Mesenteric fat pad (tissue), 1 donor: ENCODE measurements around the gene FBLN5. TPM values are rescaled to one million over a fixed set of nuclear protein-coding genes. Genes with fewer than 3 reads are reported as not detected.
A peak's percentile ranks its signal among the peaks of the same experiment; 100 is the strongest.
"Not testable (repeated sequence)": the region's sequence is repeated elsewhere in the genome, so short reads cannot be mapped to it uniquely, and the experiment has no call there.

Experiments
- DNase-seq: peaks from one replicate; pipeline ENCODE4 v3.0.0-alpha.2; 2020; ENCODE audit warnings: low spot score
- total RNA-seq: library from RNA; stranded (reverse); fragmentation: NEBNext Ultra II Directional; extraction: Animal tissue kit (Norgen Biotek cat#: 25700); gene quantifications from one replicate; pipeline ENCODE4 v1.2.1, GENCODE V29; 2021
- donor health status: DM: yes; HTN: yes; CAD: no.

FBLN5 gene
- total RNA-seq, 1 donor from 2014 or later: 183 TPM

DNA sequence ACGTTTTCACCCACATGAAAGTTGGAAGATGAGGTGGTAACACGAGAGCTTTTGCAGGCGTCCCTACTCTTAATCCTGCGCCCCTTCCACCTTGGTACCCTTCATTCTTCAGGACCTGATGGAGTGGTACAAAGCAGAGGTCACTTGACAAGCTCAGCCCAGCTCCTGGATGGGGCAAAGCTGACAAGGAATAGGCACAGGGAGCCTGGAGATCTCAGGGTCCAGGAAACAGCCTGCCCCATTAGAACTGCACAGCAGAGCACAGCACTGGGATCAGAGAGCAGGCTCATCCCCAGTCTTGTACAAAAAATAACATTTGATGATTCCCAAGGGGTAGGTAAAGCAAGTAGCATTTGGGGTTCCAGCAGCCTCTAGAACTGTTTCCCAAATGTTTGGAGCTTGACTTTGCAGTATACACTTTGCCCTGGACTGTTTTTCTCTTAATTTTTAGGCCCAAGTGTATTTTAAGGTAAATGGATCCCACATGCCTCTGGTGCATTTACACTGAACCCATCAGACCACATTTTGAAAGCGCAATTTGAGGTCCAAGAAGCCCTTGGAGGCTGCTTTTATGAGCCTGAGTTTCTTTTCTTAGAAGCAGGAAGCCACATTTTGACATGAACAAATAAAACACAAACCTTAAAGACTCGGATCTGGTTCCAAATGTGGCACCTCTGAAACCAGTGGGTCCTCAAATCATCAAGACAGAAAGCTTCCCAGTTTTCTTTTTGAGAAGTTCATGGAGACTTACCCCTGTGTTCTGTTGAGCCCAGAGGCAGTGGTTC lies 80.8 kb downstream of the FBLN5 start:
- DNase-seq: no peak

DNA sequence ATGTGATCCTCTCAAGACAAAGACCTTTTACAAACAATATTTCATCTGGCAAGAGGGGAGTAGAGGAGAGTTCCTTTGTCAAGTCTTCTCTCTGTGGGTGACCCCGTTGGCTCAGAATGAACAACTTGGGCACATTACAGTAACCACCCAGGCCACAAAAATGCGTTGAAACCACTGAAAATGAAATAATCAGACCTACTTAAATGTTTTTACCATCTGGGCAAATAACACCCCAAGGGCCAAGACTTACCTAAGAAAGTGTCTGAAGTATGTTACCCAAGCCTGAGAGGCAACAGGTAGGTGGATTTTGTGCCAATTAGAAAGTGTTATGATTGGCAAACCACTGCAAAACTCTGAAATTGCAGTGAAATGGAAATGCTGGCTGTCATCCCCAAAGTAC lies 81.4 kb downstream of the FBLN5 start:
- DNase-seq: no peak

GRCh38 chr14:91862417-91862816 lies 85.1 kb downstream of the FBLN5 start:
- no peak for DNase-seq

- DNase-seq: no peak
These were observed 86.4 kb downstream of the FBLN5 start for GRCh38 chr14:91861091-91861490.

DNA sequence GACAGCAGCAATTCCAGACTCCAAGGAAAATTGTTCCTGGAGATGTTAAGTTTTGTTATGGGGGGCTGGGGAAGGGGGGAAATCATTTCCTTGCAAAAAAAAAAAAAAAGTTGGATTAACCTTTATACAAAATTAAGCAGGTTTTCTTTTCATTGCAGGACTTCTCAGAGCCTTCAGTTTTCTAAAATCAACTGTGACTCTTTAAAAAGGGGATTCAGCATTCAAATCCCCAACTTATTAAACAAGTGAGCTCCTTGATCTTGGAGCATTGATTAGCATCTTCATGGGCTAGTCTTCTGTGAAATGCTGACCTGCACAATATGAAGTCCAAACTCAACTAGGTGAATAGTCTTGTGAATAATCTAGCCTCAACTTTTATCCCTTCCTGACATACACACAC lies 87.3 kb downstream of the FBLN5 start:
- DNase-seq: no peak

DNA sequence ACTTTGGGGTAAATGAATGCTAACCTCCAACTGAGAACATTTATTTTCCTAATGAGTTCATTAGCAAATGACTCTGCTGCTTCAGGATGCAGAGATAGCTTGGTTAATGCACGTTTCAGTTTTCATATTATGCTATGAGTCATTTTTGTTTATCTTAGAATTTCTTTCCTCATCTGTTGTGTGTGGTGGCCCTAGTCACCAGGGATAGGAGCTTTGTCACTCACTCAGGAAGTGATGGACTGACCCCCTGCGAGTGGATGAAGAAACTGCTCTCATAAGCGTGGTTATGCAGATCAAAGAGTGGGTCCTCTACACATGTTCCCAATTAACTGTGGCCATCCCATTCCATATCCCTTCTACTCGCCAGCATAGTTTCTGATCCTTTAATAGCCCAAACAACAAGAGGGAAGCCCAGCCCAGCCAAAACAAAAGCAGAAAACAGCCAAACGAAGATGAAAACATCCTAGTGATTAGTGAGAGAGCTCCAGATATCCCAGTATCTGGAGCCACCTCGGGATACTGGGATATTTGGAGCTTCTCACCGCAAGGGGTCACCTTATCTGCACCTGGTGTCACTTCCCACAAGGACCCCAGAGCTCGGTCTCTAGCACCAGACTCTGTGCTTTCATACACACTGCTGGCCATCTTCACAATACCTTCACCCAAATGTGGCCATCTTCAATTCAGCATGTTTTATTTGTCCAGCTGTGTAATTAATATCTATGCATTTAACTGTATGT lies 88.8 kb downstream of the FBLN5 start:
- DNase-seq: no peak

GRCh38 chr14:91857614-91858013 lies 89.9 kb downstream of the FBLN5 start:
- no peak for DNase-seq

DNA sequence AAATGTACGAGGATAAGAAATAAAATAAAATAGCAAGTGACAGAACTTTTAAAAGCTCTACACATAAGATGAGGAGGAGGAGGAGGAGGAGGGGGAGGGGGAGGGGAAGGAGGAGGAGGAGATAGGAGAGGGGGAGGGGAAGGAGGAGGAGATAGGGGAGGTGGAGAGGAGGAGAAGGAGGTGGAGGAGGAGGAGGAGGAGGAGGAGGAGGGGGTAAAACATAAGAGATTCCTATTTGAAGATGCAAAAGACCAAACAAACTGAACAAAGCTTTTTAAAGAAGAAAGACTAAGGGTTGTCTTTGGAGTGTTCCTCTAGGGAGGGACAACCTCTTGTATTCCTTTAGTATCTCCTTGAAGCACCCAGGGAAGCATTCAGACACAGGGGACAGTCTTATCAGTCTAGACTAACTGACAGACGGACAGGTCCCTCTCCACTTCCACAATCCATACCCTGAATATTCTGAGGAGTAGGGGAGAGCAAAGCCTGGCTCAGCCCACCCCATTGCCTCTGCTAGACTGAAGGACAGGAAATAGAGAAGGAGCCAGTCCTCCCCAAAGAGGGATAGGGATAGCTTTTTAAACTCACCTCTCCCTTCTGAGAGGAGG lies 93.1 kb downstream of the FBLN5 start:
- DNase-seq: no peak

- DNase-seq: no peak
These were observed 95.9 kb downstream of the FBLN5 start for GRCh38 chr14:91851563-91851962.

GRCh38 chr14:91848504-91849001 lies 98.9 kb downstream of the FBLN5 start:
- no peak for DNase-seq

GRCh38 chr14:91847693-91848092 lies 99.8 kb downstream of the FBLN5 start:
- DNase-seq: no peak

GRCh38 chr14:91845652-91846051 lies 101.8 kb downstream of the FBLN5 start:
- no peak for DNase-seq

- DNase-seq: not testable (repeated sequence)
These were observed 102.4 kb downstream of the FBLN5 start for GRCh38 chr14:91845056-91845455.

- DNase-seq: no peak
These were observed 103.5 kb downstream of the FBLN5 start for GRCh38 chr14:91844029-91844428.

DNA sequence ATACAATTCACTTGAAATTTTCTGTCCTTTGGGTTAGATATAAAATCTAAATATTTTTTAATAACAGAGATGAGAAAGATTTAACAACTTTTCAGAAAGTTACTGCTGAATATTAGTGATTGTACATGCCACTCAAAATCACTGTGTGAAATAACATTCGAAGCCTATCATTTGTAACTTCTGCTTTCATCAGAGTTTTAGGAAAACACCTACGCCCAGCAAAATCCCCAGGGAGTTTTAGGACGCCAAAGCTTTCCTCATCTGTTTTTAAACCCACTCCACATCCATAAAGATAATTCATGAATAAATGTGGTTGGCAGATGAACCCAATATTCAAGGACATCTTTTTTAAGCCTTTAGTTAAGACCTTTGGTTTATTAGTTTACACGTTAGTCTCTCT lies 104.1 kb downstream of the FBLN5 start:
- DNase-seq: no peak

DNA sequence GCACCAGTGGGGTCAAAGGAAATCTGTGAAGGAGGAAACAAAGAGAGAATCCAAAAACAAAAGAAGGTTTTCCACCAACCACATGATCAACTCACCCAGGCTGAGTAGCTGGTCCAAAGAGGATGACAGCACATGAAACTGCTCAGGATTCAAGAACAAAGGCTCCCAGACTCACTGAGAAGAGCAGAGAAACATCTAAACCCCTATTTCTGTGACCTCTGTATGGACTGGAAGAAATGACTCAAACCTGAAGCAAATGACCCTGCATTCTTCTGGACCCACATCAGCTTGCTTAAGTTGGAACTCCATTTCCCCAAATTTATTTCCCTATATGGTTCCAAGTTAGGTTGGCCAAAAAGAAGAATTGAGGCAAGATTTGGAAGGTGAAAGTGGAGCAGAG lies 106.4 kb downstream of the FBLN5 start:
- no peak for DNase-seq

GRCh38 chr14:91839749-91840148 lies 107.7 kb downstream of the FBLN5 start:
- DNase-seq: no peak

DNA sequence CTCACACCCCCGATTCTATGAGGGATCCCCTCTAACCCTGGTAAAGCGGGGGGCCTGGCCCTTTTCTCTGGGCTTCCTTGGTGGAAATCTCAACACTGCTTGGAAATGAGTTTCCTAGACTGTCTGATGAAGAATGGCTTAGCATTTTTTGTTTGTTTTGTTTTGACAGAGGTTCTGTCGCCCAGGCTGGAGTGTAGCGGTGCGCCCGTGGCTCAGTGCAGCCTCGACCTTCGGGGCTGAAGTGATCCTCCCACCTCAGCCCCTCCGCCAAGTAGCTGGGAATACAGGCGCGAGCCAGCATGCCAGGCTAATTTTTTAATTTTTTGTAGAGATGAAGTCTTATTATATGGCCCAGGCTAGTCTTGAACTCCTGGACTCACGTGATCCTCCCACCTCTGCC lies 110.4 kb downstream of the FBLN5 start:
- DNase-seq: no peak

GRCh38 chr14:91835920-91836843 lies 111.3 kb downstream of the FBLN5 start:
- peak; percentile 91 for DNase-seq

GRCh38 chr14:91835197-91835919 lies 112.1 kb downstream of the FBLN5 start:
- DNase-seq: no peak
